ENCODE data around the gene LGR6.
A peak's percentile ranks its signal among the peaks of the same experiment; 100 is the strongest.

Gene LGR6

GRCh38 chr1:202268032-202268431 lies 74.4 kb downstream of the LGR6 start:
- no peak for DNase-seq

- DNase-seq, result no peak
These were observed 75.2 kb downstream of the LGR6 start for GRCh38 chr1:202268817-202269216.

- DNase-seq, result peak; percentile 45
These were observed 77.3 kb downstream of the LGR6 start for GRCh38 chr1:202270871-202271326.

- no peak for DNase-seq
These were observed 78.7 kb downstream of the LGR6 start for GRCh38 chr1:202272103-202272845.

- no peak for DNase-seq
These were observed 81.0 kb downstream of the LGR6 start for GRCh38 chr1:202274611-202275010.

- DNase-seq, result no peak
These were observed 81.6 kb downstream of the LGR6 start for GRCh38 chr1:202275061-202275770.

- DNase-seq, result no peak
These were observed 82.6 kb downstream of the LGR6 start for GRCh38 chr1:202276081-202276715.

- DNase-seq, result no peak
These were observed 83.3 kb downstream of the LGR6 start for GRCh38 chr1:202276920-202277319.

- DNase-seq, result no peak
These were observed 85.2 kb downstream of the LGR6 start for GRCh38 chr1:202278751-202279150.

GRCh38 chr1:202279806-202280205 lies 86.2 kb downstream of the LGR6 start:
- DNase-seq, result no peak

GRCh38 chr1:202280595-202280994 lies 87.0 kb downstream of the LGR6 start:
- DNase-seq, result no peak

GRCh38 chr1:202281316-202282024 lies 87.9 kb downstream of the LGR6 start:
- no peak for DNase-seq

GRCh38 chr1:202282025-202282371 lies 88.4 kb downstream of the LGR6 start:
- DNase-seq, result no peak

GRCh38 chr1:202282596-202283283 lies 89.1 kb downstream of the LGR6 start:
- no peak for DNase-seq

- no peak for DNase-seq
These were observed 89.8 kb downstream of the LGR6 start for GRCh38 chr1:202283379-202283844.

GRCh38 chr1:202283991-202284390 lies 90.4 kb downstream of the LGR6 start:
- no peak for DNase-seq

GRCh38 chr1:202285908-202286307 lies 92.3 kb downstream of the LGR6 start:
- no peak for DNase-seq

- DNase-seq, result no peak
These were observed 93.1 kb downstream of the LGR6 start for GRCh38 chr1:202286622-202287097.

GRCh38 chr1:202287196-202287595 lies 93.6 kb downstream of the LGR6 start:
- no peak for DNase-seq

- peak; percentile 59 for DNase-seq
These were observed 94.6 kb downstream of the LGR6 start for GRCh38 chr1:202288177-202288576.

- no peak for DNase-seq
These were observed 95.4 kb downstream of the LGR6 start for GRCh38 chr1:202289009-202289408.

GRCh38 chr1:202291001-202291400 lies 97.4 kb downstream of the LGR6 start:
- DNase-seq, result no peak

All from NCI-H1092 (cell line).